GM21381 (cell line): ENCODE data around the gene SLA2.
"Not testable (repeated sequence)": the region's sequence is repeated elsewhere in the genome, so short reads cannot be mapped to it uniquely, and the experiment has no call there.

Experiments used
- ATAC-seq: cut with Tn5 transposase; IDR thresholded peaks from one replicate; pipeline ENCODE4 v1.9.1; 2021; ENCODE audit warnings: mild to moderate bottlenecking, moderate library complexity; ENCODE audit not compliant: unreplicated experiment

The SLA2 gene

GRCh38 chr20:36576081-36576445 lies 69.9 kb downstream of the SLA2 start:
- ATAC-seq = no peak

- no peak for ATAC-seq
Observed at GRCh38 chr20:36574366-36575135, 71.4 kb downstream of the SLA2 start.

- no peak for ATAC-seq
Observed at GRCh38 chr20:36573798-36574365, 72.1 kb downstream of the SLA2 start.

- peak; percentile 72 for ATAC-seq
Observed at GRCh38 chr20:36573103-36573797, 72.7 kb downstream of the SLA2 start, which contains the start of gene TGIF2. Gene TGIF2 (plus strand): TSS chr20:36573597. CDS start chr20:36578775, 5,178 bp downstream.

GRCh38 chr20:36572701-36573102 lies 73.3 kb downstream of the SLA2 start:
- ATAC-seq = no peak

GRCh38 chr20:36571564-36572504 lies 74.2 kb downstream of the SLA2 start:
- no peak for ATAC-seq

GRCh38 chr20:36569847-36570429 lies 76.1 kb downstream of the SLA2 start:
- no peak for ATAC-seq

GRCh38 chr20:36565520-36565919 lies 80.5 kb downstream of the SLA2 start:
- ATAC-seq = no peak

- not testable (repeated sequence) for ATAC-seq
Observed at GRCh38 chr20:36564726-36565121, 81.3 kb downstream of the SLA2 start.

- not testable (repeated sequence) for ATAC-seq
Observed at GRCh38 chr20:36564078-36564725, 81.8 kb downstream of the SLA2 start.

- ATAC-seq = no peak
Observed at GRCh38 chr20:36563374-36563773, 82.6 kb downstream of the SLA2 start.

- no peak for ATAC-seq
Observed at GRCh38 chr20:36562724-36563123, 83.3 kb downstream of the SLA2 start.
